Fibroblast of the conjunctiva (primary cell): ENCODE data around the gene FAN1.

ENCODE experiments used
- DNase-seq: peaks from one replicate; pipeline ENCODE4 v3.0.0-alpha.2; 2010; ENCODE audit warnings: low read depth

Gene FAN1

GRCh38 chr15:30958219-30958618 lies 54.5 kb downstream of the FAN1 start:
- no peak for DNase-seq

GRCh38 chr15:30962079-30962478 lies 58.4 kb downstream of the FAN1 start:
- DNase-seq = no peak

- no peak for DNase-seq
These were observed 58.9 kb downstream of the FAN1 start for GRCh38 chr15:30962659-30963058.

- no peak for DNase-seq
These were observed 60.0 kb downstream of the FAN1 start for GRCh38 chr15:30963681-30964080.

GRCh38 chr15:30969724-30970123 lies 66.0 kb downstream of the FAN1 start:
- no peak for DNase-seq

- no peak for DNase-seq
These were observed 69.7 kb downstream of the FAN1 start for GRCh38 chr15:30973379-30973778.

GRCh38 chr15:30974112-30974511 lies 70.4 kb downstream of the FAN1 start:
- DNase-seq = no peak

GRCh38 chr15:30978328-30978727 lies 74.6 kb downstream of the FAN1 start:
- DNase-seq = no peak

- no peak for DNase-seq
These were observed 75.7 kb downstream of the FAN1 start for GRCh38 chr15:30979457-30979856.

- no peak for DNase-seq
These were observed 80.4 kb downstream of the FAN1 start for GRCh38 chr15:30984118-30984517.

GRCh38 chr15:30984542-30984941 lies 80.8 kb downstream of the FAN1 start:
- DNase-seq = no peak

- no peak for DNase-seq
These were observed 81.4 kb downstream of the FAN1 start for GRCh38 chr15:30985081-30985531.

GRCh38 chr15:30990036-30990435 lies 86.3 kb downstream of the FAN1 start:
- no peak for DNase-seq

- DNase-seq = no peak
These were observed 86.9 kb downstream of the FAN1 start for GRCh38 chr15:30990446-30991254.

- peak; percentile 44 for DNase-seq
These were observed 87.8 kb downstream of the FAN1 start, which contains the start of gene MTMR10 for GRCh38 chr15:30991255-30992235. TSS of gene MTMR10 (minus strand) at chr15:30991628. CDS start at chr15:30991506, 122 bp downstream.

GRCh38 chr15:30992249-30992864 lies 88.6 kb downstream of the FAN1 start:
- DNase-seq = no peak
